ENCODE measurements around the gene ZNF397. TPM values are rescaled to one million over a fixed set of nuclear protein-coding genes. Genes with fewer than 3 reads are reported as not detected.

The ZNF397 gene
- total and polyA plus RNA-seq, 9 of the 15 experiments (the other 6 are each of a cell fraction or from before 2014, with no cell fraction given): 6.4 to 24.2 (median 19.3) TPM

DNA sequence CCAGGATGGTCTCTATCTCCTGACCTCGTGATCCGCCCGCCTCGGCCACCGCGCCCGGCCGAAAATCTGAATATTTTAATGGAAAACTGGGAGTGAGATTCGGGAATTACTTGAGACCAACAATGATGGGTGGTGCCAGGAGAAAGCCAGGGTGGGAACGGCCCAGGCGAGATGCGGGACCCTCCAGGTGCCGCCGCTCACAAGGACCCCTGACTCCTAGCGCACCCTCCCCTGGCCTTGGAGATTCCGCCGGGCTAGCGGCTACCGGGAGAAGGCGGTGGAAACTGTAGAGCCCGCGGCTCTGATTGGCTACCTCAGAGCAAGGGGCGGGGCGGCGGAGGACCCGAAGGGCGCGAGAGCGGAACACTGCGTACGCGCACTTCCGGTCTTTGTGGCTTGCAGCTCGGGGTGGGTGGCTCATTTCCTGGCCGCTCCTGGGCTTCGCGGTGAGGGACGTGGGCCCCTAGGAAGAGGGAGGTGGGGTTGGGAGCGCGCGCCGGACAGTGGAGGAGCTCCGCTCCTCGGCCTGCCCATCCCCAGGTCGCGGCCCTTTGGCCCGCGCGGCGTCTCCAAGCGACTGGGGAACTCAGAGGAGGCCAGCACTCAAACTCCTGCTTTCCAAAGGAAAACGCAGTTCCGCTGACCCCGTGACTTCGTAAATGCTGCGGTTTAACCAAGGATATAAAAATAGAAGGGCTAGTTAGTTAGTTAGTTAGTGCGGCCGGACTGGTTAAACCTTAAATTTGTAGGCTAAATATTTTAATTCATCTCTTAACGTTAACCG lies at the start of gene ZNF397 (continued):
- TF ChIP-seq, protein P1, sequence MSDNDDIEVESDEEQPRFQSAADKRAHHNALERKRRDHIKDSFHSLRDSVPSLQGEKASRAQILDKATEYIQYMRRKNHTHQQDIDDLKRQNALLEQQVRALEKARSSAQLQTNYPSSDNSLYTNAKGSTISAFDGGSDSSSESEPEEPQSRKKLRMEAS (CRISPR knock-in tag; IDR thresholded peaks at IDR 0.05): peak; percentile 3; the same call in 1 of the 2 replicates
- TF ChIP-seq POLR2B (IDR thresholded peaks at IDR 0.05; ENCODE audit: low read depth, partially characterized antibody): peak; percentile 96
- TF ChIP-seq PPARD (CRISPR knock-in tag; IDR thresholded peaks at IDR 0.05): no peak
- no peak for TF ChIP-seq RUNX1 (IDR thresholded peaks at IDR 0.05; ENCODE audit: low read depth)
- TF ChIP-seq ZNF311 (CRISPR knock-in tag; IDR thresholded peaks at IDR 0.05): 0 out of 2 replicates have a peak, but pooled peaks have one; percentile 59
- TF ChIP-seq, protein P2, sequence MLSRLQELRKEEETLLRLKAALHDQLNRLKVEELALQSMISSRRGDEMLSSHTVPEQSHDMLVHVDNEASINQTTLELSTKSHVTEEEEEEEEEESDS (CRISPR knock-in tag; IDR thresholded peaks at IDR 0.05): no peak
- peak; percentile 73; the same call in 1 of the 2 replicates for TF ChIP-seq CTBP1 (IDR thresholded peaks at IDR 0.05; ENCODE audit: borderline replicate concordance)
- TF ChIP-seq EP400 (IDR thresholded peaks at IDR 0.05): peak; percentile 86
- TF ChIP-seq CEBPB (tag; IDR thresholded peaks at IDR 0.05): no peak
- TF ChIP-seq, protein P3, sequence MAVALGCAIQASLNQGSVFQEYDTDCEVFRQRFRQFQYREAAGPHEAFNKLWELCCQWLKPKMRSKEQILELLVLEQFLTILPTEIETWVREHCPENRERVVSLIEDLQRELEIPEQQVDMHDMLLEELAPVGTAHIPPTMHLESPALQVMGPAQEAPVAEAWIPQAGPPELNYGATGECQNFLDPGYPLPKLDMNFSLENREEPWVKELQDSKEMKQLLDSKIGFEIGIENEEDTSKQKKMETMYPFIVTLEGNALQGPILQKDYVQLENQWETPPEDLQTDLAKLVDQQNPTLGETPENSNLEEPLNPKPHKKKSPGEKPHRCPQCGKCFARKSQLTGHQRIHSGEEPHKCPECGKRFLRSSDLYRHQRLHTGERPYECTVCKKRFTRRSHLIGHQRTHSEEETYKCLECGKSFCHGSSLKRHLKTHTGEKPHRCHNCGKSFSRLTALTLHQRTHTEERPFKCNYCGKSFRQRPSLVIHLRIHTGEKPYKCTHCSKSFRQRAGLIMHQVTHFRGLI (CRISPR knock-in tag; IDR thresholded peaks at IDR 0.05): 0 out of 2 replicates have a peak, but pooled peaks have one; percentile 20
- no peak for TF ChIP-seq KDM1A (IDR thresholded peaks at IDR 0.05)
- TF ChIP-seq NR1H2 (CRISPR knock-in tag; IDR thresholded peaks at IDR 0.05): 0 out of 2 replicates have a peak, but pooled peaks have one; percentile 49
- TF ChIP-seq MCM2 (IDR thresholded peaks at IDR 0.05; ENCODE audit: low read depth): no peak
- TF ChIP-seq XRCC3 (IDR thresholded peaks at IDR 0.05): no peak
- TF ChIP-seq HMG20A (CRISPR knock-in tag; conservative IDR thresholded peaks at IDR 0.05): no peak
- TF ChIP-seq SRF (CRISPR knock-in tag; IDR thresholded peaks at IDR 0.05): peak in 1 of 2 experiments; percentile 40; a peak in 1 of 4 replicates
- TF ChIP-seq, protein P4, sequence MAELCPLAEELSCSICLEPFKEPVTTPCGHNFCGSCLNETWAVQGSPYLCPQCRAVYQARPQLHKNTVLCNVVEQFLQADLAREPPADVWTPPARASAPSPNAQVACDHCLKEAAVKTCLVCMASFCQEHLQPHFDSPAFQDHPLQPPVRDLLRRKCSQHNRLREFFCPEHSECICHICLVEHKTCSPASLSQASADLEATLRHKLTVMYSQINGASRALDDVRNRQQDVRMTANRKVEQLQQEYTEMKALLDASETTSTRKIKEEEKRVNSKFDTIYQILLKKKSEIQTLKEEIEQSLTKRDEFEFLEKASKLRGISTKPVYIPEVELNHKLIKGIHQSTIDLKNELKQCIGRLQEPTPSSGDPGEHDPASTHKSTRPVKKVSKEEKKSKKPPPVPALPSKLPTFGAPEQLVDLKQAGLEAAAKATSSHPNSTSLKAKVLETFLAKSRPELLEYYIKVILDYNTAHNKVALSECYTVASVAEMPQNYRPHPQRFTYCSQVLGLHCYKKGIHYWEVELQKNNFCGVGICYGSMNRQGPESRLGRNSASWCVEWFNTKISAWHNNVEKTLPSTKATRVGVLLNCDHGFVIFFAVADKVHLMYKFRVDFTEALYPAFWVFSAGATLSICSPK (IDR thresholded peaks at IDR 0.05; ENCODE audit: borderline replicate concordance): no peak
- 0 out of 2 replicates have a peak, but pooled peaks have one; percentile 72 for TF ChIP-seq ZNF165 (CRISPR knock-in tag; IDR thresholded peaks at IDR 0.05; ENCODE audit: borderline replicate concordance)
- TF ChIP-seq, protein P5, sequence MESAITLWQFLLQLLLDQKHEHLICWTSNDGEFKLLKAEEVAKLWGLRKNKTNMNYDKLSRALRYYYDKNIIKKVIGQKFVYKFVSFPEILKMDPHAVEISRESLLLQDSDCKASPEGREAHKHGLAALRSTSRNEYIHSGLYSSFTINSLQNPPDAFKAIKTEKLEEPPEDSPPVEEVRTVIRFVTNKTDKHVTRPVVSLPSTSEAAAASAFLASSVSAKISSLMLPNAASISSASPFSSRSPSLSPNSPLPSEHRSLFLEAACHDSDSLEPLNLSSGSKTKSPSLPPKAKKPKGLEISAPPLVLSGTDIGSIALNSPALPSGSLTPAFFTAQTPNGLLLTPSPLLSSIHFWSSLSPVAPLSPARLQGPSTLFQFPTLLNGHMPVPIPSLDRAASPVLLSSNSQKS (CRISPR knock-in tag; IDR thresholded peaks at IDR 0.05): no peak
- TF ChIP-seq, protein P6, sequence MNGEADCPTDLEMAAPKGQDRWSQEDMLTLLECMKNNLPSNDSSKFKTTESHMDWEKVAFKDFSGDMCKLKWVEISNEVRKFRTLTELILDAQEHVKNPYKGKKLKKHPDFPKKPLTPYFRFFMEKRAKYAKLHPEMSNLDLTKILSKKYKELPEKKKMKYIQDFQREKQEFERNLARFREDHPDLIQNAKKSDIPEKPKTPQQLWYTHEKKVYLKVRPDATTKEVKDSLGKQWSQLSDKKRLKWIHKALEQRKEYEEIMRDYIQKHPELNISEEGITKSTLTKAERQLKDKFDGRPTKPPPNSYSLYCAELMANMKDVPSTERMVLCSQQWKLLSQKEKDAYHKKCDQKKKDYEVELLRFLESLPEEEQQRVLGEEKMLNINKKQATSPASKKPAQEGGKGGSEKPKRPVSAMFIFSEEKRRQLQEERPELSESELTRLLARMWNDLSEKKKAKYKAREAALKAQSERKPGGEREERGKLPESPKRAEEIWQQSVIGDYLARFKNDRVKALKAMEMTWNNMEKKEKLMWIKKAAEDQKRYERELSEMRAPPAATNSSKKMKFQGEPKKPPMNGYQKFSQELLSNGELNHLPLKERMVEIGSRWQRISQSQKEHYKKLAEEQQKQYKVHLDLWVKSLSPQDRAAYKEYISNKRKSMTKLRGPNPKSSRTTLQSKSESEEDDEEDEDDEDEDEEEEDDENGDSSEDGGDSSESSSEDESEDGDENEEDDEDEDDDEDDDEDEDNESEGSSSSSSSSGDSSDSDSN (IDR thresholded peaks at IDR 0.05; ENCODE audit: borderline replicate concordance in 1 of 2, low read depth in 2 of 2, low read length in 2 of 2): peak; percentile 80 to 94; a peak in 2 of 4 replicates
- TF ChIP-seq RAD51 (IDR thresholded peaks at IDR 0.05; ENCODE audit: borderline replicate concordance, low read depth): peak; percentile 7; the same call in 1 of the 2 replicates

Measured in K562 (cell line).